ENCODE measurements around the gene ARFGEF3.

Gene ARFGEF3

DNA sequence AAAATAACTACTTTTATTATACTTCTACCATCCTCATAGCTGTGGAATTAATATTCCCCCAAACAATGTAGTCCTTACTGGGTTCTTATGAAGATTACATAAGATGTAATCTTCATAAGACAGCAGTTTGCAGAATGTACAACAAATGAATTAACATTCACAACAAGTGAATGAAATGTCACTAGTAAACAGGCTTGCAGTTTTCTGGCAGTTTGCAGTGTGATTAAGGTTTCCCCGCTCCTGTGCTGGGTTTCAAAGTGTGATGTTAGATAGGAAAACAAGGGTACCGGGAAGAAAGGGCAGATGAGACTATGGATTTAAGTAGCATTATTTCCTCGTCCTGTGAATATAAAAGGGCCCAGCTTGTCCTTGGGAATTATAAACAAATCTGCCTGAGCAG lies 22.5 kb downstream of the ARFGEF3 start:
- no peak overlapping the region for H3K4me3 ChIP-seq (replicated peaks; ENCODE audit: low read depth, low read length)
- TF ChIP-seq, protein P1, sequence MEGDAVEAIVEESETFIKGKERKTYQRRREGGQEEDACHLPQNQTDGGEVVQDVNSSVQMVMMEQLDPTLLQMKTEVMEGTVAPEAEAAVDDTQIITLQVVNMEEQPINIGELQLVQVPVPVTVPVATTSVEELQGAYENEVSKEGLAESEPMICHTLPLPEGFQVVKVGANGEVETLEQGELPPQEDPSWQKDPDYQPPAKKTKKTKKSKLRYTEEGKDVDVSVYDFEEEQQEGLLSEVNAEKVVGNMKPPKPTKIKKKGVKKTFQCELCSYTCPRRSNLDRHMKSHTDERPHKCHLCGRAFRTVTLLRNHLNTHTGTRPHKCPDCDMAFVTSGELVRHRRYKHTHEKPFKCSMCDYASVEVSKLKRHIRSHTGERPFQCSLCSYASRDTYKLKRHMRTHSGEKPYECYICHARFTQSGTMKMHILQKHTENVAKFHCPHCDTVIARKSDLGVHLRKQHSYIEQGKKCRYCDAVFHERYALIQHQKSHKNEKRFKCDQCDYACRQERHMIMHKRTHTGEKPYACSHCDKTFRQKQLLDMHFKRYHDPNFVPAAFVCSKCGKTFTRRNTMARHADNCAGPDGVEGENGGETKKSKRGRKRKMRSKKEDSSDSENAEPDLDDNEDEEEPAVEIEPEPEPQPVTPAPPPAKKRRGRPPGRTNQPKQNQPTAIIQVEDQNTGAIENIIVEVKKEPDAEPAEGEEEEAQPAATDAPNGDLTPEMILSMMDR (IDR thresholded peaks at IDR 0.05; ENCODE audit: low read length, missing control alignments) = no peak
- no peak for DNase-seq (ENCODE audit: low read depth)

DNA sequence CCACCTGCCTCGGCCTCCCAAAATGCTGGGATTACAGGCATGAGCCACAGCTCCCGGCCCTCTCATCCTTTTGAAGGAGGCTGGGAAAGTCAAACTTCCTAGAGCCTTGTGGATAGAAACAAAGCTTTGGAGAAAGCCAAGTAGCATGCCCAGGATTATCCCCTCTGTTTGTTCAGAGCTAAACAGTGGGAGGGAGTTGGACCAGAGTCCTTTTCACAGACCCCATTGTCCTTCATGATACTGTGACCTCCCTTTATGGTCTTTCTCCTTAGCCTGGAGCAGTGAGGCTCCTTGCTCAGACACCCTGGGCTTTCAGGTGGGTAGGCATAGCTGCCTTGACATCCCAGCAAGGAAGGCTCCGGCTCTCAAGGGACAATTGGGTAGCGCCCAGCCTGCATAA lies 25.4 kb downstream of the ARFGEF3 start:
- TF ChIP-seq, protein P1 (IDR thresholded peaks at IDR 0.05; ENCODE audit: low read length, missing control alignments) = no peak
- H3K4me3 ChIP-seq (replicated peaks; ENCODE audit: low read depth, low read length) = no peak overlapping the region
- DNase-seq (ENCODE audit: low read depth) = no peak

DNA sequence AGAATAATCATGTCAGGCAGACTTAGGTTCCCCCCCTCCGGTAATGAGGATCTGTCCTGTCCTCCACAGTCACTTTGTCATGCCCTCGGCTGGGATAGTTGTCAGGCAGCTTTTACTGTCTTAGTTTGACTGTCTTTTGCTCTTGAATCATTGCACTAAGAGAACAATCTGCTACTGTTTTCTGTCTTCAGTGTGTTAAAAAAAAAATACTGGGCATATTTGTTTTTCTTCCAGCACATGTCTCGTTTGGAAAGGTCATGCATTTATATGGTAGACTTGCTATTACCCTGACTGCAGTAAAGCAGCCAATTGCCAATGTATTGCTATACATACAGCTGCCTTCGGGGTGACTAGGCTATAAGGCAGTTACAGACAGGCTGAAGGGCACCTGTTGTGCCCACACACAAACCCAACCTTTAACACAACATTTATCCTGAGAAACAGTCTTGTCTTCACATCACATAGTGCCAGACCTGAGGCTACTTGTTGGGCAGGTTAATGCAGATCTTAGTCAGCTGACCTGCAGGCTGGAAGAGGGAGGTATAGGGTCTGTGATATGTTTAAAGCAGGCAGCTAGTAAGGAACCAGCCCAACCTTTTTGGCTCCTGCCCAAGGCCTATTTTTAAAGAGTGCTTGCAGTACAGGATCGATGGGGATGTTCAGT lies 26.7 kb downstream of the ARFGEF3 start:
- no peak for DNase-seq (ENCODE audit: low read depth)
- TF ChIP-seq, protein P1 (IDR thresholded peaks at IDR 0.05; ENCODE audit: low read length, missing control alignments) = no peak

DNA sequence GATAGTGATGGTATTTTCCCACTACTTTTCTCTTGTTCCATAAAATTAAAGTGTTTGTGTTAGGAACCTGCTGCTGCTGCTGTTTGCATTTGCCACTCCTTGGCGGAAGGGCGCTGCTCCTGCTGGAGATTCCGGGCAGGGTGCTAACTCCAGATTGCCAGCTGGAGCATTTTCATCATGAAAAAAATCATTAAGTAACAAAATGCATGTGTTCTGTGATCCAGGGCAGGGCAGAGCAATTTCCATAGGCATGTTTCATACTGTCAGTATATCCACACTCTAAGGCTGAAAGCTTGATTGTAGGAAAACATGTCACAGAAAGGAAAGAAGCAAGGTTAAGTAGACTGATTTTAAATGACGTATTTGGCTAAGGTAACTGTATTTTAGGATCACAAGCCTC lies 32.5 kb downstream of the ARFGEF3 start:
- TF ChIP-seq, protein P1 (IDR thresholded peaks at IDR 0.05; ENCODE audit: low read length, missing control alignments) = no peak
- DNase-seq (ENCODE audit: low read depth) = no peak

More for the DNA sequence above, 26.7 kb downstream of the ARFGEF3 start:
- no peak overlapping the region for H3K4me3 ChIP-seq (replicated peaks; ENCODE audit: low read depth, low read length)

DNA sequence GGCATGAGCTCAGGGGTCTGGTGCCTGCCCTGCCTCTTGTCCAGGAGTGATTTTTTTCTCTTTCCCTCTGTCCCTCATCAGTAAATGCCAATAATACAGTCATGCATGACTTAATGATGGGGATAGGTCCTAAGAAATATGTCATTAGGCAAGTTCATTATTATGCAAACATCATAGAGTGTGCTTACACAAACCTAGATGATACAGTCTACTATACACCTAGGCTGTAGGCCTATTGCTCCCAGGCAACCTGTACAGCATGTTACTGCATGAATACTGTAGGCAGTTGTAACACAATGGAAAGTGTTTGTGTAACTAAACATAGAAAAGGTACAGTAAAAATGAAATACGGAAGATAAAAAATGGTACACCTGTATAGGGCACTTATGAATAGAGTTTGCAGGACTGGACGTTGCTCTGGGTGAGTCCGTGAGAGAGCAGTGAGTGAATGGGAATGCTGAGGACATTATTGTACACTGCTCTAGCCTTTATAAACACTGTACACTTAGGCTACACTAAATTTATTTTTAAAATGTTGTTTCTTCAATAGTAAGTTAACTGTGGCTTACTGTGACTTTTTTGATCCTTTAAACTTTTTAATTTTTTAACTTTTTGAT lies 34.5 kb downstream of the ARFGEF3 start:
- TF ChIP-seq, protein P1 (IDR thresholded peaks at IDR 0.05; ENCODE audit: low read length, missing control alignments) = no peak
- no peak overlapping the region for H3K4me3 ChIP-seq (replicated peaks; ENCODE audit: low read depth, low read length)
- no peak for DNase-seq (ENCODE audit: low read depth)

More for the DNA sequence above, 32.5 kb downstream of the ARFGEF3 start:
- H3K4me3 ChIP-seq (replicated peaks; ENCODE audit: low read depth, low read length) = no peak overlapping the region

DNA sequence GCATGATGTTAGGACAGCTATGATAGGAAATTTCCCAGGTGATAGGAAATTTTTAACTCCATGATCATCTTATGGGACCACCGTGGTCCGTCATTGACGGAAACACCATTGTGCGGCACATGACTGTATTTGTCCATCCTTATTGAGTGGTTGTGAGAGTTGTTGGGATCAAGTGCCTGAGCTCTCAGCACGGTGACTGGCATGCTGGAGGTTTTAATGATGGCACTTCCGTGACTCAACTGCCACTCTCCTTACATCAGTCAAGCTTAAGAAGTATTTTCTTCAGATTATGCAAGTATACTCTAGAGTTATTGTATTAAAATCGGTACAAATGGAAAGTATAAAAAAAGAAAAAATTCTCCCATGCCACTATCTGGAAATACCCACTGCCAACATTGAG lies 35.8 kb downstream of the ARFGEF3 start:
- TF ChIP-seq, protein P1 (IDR thresholded peaks at IDR 0.05; ENCODE audit: low read length, missing control alignments) = no peak
- no peak overlapping the region for H3K4me3 ChIP-seq (replicated peaks; ENCODE audit: low read depth, low read length)
- DNase-seq (ENCODE audit: low read depth) = no peak

Measured in fibroblast of pulmonary artery (primary cell).